22Rv1 (cell line): ENCODE results near the gene CEP120.

Source experiments
- H3K27ac ChIP-seq: fragments of 450-650 bp; 2 replicates; pipeline ENCODE4 v1.5.1; 2017
- CTCF ChIP-seq: fragments of 450-650 bp; IDR thresholded peaks from 2 replicates; pipeline ENCODE4 v1.5.1; 2017; ENCODE audit warnings: mild to moderate bottlenecking
- ZFX ChIP-seq: fragments of 450-650 bp; IDR thresholded peaks from 2 replicates; pipeline ENCODE4 v1.6.1; 2017; ENCODE audit warnings: antibody characterized with exemption, borderline replicate concordance

Gene CEP120

GRCh38 chr5:123298335-123299030 lies 124.7 kb downstream of the CEP120 start:
- no peak for TF ChIP-seq CTCF
- TF ChIP-seq ZFX = no peak
- H3K27ac ChIP-seq = no peak overlapping the region

- no peak for TF ChIP-seq CTCF
- no peak for TF ChIP-seq ZFX
Observed at GRCh38 chr5:123297866-123298265, 125.3 kb downstream of the CEP120 start.

GRCh38 chr5:123297198-123297831 lies 125.9 kb downstream of the CEP120 start:
- no peak overlapping the region for H3K27ac ChIP-seq
- no peak for TF ChIP-seq CTCF
- TF ChIP-seq ZFX = no peak

More at GRCh38 chr5:123297866-123298265, 125.3 kb downstream of the CEP120 start:
- no peak overlapping the region for H3K27ac ChIP-seq
